Astrocyte of the cerebellum (primary cell): ENCODE measurements around the gene SNX3.
"Not testable (repeated sequence)": the region's sequence is repeated elsewhere in the genome, so short reads cannot be mapped to it uniquely, and the experiment has no call there.

Source experiments
- DNase-seq: peaks from one replicate; pipeline ENCODE4 v3.0.0-alpha.2; 2011; ENCODE audit warnings: low read depth
- H3K4me3 ChIP-seq: 2 replicates; pipeline ENCODE4 v1.5.1; 2011; ENCODE audit warnings: mild to moderate bottlenecking, low read depth, low read length, moderate library complexity
- in situ Hi-C: cut with HindIII; loops from 2 replicates; pipeline ENCODE4 v1.10.0; 2017; ENCODE audit warnings: low sequenced_read_pairs
- TF ChIP-seq, protein P1 (sequence below): IDR thresholded peaks from 2 replicates; pipeline ENCODE4 v1.5.1; 2012; ENCODE audit warnings: low read length, low read depth, moderate library complexity, mild to moderate bottlenecking; ENCODE audit errors: missing control alignments

SNX3 gene

GRCh38 chr6:108287373-108287772 is 26.5 kb upstream of the SNX3 start:
- no peak for DNase-seq
- no peak overlapping the region for H3K4me3 ChIP-seq
- TF ChIP-seq, protein P1, sequence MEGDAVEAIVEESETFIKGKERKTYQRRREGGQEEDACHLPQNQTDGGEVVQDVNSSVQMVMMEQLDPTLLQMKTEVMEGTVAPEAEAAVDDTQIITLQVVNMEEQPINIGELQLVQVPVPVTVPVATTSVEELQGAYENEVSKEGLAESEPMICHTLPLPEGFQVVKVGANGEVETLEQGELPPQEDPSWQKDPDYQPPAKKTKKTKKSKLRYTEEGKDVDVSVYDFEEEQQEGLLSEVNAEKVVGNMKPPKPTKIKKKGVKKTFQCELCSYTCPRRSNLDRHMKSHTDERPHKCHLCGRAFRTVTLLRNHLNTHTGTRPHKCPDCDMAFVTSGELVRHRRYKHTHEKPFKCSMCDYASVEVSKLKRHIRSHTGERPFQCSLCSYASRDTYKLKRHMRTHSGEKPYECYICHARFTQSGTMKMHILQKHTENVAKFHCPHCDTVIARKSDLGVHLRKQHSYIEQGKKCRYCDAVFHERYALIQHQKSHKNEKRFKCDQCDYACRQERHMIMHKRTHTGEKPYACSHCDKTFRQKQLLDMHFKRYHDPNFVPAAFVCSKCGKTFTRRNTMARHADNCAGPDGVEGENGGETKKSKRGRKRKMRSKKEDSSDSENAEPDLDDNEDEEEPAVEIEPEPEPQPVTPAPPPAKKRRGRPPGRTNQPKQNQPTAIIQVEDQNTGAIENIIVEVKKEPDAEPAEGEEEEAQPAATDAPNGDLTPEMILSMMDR = no peak
- in situ Hi-C loops = no loop called here

GRCh38 chr6:108286366-108286765 is 25.5 kb upstream of the SNX3 start:
- no peak overlapping the region for H3K4me3 ChIP-seq
- in situ Hi-C loops = no loop called here
- no peak for DNase-seq
- TF ChIP-seq, protein P1 = no peak

DNA sequence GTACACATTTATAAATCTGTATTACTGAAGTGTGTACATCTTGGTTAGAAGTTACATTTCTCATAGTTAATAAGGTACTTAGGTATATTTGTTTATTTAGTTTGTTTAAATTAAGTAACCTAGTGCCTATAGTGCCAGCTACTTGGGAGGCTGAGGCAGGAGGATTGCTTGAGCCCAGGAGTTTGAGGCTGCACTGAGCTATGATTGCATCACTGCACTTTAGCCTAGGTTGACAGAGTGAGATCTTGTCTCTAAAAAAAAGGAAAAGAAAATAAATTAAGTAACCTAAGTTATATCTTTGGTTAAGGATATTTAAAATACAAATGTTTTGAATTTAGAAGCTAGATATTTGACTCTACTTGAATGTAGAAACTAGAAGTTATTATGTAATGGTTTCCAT is 24.5 kb upstream of the SNX3 start:
- no peak overlapping the region for H3K4me3 ChIP-seq
- in situ Hi-C loops = no loop called here
- no peak for DNase-seq
- TF ChIP-seq, protein P1 = no peak

GRCh38 chr6:108277831-108278230 is 17.0 kb upstream of the SNX3 start:
- no peak for DNase-seq

DNA sequence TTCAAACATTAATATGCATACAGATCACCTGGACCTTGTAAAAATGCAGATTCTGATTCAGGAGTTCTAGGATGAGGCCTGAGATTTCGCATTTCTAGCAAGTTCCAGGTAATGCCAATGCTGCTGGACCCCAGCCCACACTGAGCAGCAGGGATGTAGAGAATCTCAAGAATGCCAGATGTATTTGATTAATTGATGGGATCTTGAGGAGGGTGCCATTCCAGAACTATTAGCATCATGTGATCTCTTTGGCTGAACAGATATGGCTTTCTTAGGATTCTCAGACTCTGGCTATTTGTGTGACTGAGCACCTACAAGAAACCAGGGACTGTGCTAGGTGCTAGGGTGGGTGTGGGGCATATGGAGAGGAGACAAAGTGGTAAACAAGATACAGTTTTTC is 16.5 kb upstream of the SNX3 start:
- TF ChIP-seq, protein P1 = no peak
- in situ Hi-C loops = no loop called here
- DNase-seq = no peak
- no peak overlapping the region for H3K4me3 ChIP-seq

More at GRCh38 chr6:108277831-108278230, 17.0 kb upstream of the SNX3 start:
- H3K4me3 ChIP-seq = no peak overlapping the region
- in situ Hi-C loops = no loop called here
- TF ChIP-seq, protein P1 = no peak

GRCh38 chr6:108275976-108276375 is 15.1 kb upstream of the SNX3 start:
- TF ChIP-seq, protein P1 = no peak
- in situ Hi-C loops = no loop called here
- H3K4me3 ChIP-seq = no peak overlapping the region
- DNase-seq = no peak

DNA sequence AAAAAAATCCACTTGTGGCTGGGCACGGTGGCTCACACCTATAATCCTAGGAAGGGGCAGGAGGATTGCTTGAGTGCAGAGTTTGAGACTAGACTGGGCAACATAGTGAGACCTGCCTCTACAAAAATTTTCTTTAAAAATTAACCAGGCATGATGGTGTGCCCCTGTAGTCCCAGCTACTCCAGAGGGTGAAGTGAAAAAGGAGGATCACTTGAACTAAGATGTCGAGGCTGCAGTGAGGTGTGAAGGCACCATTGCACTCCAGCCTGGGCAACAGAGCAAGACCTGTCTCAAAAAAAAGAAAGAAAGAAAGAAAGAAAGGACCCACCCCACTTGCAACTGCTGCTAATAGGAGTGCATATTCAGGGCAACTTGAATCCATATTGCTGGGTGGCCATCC is 13.7 kb upstream of the SNX3 start:
- in situ Hi-C loops = no loop called here
- TF ChIP-seq, protein P1 = no peak
- DNase-seq = no peak
- H3K4me3 ChIP-seq = no peak overlapping the region

GRCh38 chr6:108269955-108270354 is 9.1 kb upstream of the SNX3 start:
- in situ Hi-C loops, DNase-seq, H3K4me3 ChIP-seq: not testable (repeated sequence)
